Right hindlimb (tissue), 1 donor: Measurements from ENCODE around the gene CD99L2.
A peak's percentile ranks its signal among the peaks of the same experiment; 100 is the strongest.
"Not testable (repeated sequence)": the region's sequence is repeated elsewhere in the genome, so short reads cannot be mapped to it uniquely, and the experiment has no call there.

Experiments used
- DNase-seq: peaks from one replicate; pipeline ENCODE4 v3.0.0-alpha.2; 2018

CD99L2 gene

DNA sequence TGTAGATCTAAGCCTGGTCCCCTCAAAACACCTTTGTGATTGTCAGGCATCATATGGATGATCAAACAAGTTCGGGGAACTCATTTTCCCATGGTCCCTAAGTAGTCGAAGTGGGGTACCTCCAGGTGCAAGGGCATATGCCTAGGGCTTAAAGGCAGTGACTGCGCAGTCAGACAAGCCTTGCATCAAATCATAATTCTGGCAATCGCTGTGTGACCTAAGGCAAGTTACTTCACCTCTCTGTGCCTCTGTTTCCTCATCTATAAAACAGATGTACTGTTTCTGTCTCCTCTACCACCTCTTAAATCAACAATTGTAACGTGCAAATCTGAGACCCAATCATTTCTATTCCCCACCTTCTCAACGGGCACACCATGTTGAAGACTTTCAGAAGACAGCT, 1.8 kb downstream of the CD99L2 start:
- no peak for DNase-seq

GRCh38 chrX:150893936-150894335, 4.5 kb downstream of the CD99L2 start:
- DNase-seq = no peak

DNA sequence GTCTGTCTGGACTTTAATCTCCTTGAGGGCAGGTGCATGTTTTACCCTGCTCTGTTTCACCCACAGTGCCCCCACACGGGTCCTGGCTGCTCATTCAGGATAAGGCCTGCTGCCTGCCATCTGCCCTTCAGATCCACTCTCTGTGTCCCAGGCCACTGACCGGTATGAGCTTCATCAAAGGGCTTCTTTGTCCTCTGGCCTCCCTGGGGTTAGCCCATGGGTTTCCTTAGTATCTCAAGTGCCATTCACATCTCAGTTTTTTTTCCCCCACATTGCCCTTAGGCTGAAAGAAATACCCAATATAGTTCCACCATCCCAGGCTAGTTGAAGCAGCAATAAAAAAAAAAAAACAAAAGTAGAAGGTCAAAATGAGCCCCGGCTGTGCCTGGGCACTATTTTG, 9.3 kb downstream of the CD99L2 start:
- DNase-seq = no peak

- DNase-seq = no peak
These were observed 10.5 kb downstream of the CD99L2 start for GRCh38 chrX:150887906-150888465.

GRCh38 chrX:150887268-150887667, 11.2 kb downstream of the CD99L2 start:
- DNase-seq = not testable (repeated sequence)

- no peak for DNase-seq
These were observed 12.1 kb downstream of the CD99L2 start for GRCh38 chrX:150886381-150886780.

DNA sequence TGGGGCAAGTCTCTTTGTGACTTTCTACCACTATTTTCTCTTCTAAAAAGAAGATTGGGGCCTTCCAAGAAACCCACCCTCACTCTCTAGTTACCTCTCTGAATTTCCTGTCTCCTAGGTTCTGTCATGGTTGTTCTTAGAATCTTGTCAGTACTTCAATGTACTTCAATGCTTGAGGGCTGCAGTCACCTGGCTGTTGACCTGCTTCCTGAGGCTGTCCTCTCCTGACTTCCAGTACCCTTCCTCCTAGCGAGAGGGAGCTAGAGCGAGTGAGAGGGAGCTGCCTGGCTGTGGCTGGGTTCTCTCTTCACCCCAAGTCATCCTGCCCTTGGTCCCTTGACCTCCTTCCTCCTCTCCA, 17.7 kb downstream of the CD99L2 start:
- DNase-seq = no peak

DNA sequence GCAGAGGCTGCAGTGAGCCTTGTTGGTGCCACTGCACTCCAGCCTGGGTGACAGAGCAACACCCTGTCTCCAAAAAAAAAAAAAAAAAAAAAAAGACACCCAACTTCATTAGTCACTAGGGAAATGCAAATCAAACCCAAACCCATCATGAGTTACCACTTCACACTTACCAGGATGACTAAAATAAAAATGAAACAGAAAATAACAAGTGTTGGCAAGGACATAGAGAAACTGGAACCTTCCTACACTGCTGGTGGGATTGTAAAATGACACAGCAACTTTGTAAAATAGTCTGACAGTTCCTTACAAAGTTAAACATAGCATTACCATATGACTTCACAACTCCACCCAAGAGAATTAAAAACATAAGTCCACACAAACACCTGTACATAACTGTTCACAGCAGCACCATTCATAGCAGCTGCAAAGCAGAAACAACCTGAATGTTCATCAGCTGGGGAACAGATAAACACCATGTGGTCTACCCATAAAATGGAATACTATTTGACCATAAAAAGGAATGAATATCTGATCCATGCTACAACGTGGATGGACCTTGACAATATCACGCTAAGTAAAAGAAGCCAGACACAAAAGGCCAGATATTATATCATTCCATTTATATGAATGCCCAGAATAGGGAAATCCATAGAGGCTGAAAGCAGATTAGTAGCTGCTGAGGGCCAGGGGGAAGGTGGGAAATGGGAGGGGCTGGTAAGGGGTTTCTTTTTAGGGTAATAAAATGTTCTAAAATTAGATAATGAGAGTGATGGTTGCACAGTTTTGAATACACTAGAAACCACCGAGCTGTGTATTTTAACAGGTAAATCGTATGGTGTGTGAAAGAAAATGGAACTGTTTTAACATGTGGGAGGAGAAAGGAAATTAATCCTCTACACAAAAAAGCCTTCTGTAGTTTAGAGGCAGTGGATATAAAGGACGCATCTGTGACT, 18.3 kb downstream of the CD99L2 start:
- DNase-seq = no peak

DNA sequence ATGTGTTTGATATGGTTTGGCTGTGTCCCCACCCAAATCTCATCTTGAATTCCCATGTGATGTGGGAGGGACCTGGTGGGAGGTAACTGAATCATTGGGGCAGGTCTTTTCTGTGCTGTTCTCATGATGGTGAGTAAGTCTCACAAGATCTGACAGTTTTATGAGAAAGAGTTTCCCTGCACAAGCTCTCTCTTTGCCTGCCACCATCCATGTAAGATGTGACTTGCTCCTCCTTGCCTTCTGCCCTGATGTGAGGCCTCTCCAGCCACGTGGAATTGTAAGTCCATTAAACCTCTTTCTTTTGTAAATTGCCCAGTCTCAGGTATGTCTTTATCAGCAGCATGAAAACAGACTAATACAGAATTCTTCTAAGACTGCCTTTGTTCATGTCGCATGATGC, 22.8 kb downstream of the CD99L2 start:
- DNase-seq = not testable (repeated sequence)

DNA sequence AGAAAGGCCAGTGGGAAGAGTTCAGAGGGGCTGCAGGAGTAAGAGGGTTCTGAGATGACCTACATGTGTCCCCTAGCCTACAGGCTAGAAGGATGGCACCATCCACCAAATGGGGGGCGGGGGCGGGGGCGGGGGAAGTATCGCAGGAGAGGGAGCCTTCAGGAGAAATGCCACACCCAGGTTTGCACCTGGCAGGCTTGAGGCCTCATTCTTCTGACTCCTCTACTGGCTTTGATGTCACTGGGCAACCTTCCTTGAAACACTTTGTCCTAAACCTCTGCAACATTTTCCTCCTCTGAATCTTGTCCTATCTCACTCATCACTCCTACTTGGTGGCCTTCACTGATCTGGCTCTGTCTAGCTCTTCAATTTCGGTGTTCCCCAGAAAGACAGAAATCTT, 24.0 kb downstream of the CD99L2 start:
- no peak for DNase-seq

DNA sequence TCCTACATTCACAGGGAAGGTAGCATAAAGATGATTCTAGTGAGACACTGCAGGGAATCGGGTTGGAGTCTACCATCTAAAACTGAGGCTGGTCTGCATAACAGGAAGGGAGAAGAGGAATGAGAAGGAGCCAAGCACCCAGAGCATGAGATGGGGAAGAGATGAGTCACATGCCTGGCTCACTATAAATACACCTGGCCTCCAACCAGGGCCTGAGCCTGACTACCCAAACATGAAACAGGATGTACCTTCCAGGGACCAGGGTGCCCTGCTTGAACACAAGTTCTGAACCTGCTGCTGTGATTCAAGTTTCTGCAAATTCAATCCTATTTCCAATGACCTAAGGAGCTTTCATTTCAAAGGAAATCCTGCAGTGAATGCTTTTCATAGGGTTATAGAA, 24.9 kb downstream of the CD99L2 start:
- no peak for DNase-seq

DNA sequence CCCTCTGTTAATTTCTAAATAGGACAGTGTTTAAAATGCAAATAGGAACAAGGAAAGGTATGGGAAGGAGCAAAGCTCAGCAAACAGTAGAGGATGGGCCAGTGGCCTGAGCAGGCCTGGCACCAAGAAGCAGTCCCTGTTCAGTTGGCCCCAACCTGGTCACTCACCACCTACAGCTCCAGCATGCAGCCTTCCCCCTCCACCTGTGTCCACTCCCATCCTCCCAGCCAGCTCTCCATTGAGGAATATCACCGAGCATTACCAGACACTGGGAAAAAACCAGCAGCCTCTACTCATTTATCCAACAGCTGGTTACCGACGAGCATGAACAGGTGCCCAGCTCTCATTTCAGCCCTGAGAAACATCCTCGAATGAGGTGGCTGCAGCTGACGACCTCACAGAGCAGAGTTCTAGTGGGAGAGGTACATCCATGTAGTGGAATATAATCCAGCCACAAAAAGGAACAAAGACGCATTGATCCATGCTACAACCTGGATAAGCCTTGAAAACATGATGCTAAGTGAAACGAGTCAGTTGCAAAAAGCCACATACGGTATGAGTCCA, 25.6 kb downstream of the CD99L2 start:
- DNase-seq = peak; percentile 30

DNA sequence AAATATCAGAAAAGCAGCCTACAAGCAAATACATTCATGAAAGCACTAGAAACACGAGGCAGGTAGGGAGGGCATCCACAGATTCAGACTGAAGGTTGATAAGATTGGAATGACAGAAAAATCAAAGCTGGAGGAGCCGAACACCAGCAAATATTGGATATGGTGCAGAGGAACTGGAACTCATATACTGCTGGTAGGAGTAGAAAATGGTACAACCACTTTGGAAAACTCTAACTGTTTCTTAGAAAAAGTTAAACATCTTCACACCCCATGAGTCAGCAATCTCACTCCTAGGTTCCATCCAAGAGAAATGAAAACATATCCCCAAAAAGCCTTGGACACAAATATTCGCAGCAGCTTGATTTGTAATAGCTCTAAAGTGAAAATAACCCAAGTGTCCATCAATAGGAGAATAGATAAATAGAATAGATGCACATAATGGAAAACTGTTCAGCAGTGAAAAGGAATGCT, 27.1 kb downstream of the CD99L2 start:
- no peak for DNase-seq

DNA sequence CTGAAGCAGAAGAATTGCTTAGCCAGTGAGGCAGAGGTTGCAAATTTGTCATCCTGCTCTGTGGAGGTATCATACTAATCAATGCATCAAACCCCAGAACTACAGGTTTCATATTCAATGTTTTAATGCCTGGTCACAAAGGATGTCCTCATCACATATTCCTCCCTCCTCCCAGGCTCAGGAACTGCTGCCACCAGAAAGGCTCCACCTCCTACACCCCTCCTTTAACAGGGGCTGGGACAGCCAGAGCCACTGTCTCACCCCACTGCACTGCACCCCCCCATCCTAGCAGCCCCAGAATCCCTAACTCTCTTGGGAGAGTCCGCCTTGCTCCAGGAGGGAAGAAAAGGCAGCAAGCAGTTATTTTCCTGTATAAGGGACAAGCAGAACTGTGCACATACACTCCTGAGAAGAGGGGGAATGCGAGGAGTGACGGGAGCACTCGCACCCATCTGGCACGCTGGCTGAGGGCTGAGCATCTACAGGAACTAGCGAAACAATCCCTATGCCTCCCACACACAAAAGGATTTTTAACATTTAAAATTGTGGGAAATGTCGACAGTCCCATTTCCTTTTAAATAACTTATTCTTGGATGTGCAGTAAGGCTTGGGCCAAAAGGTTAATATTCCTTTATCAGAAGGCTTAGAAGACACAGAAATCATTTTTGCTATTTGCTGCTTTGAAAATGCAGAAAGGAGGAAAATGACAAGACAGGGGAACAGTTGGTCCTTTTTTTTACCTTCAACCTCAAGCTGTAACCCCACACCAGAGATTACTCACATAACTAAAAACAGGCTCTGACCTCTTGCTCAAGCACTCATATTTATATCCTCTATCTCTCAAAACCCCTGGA, 27.8 kb downstream of the CD99L2 start:
- DNase-seq = no peak

- DNase-seq = no peak
These were observed 28.4 kb downstream of the CD99L2 start for GRCh38 chrX:150870029-150870428.

GRCh38 chrX:150869450-150869849, 29.0 kb downstream of the CD99L2 start:
- no peak for DNase-seq

DNA sequence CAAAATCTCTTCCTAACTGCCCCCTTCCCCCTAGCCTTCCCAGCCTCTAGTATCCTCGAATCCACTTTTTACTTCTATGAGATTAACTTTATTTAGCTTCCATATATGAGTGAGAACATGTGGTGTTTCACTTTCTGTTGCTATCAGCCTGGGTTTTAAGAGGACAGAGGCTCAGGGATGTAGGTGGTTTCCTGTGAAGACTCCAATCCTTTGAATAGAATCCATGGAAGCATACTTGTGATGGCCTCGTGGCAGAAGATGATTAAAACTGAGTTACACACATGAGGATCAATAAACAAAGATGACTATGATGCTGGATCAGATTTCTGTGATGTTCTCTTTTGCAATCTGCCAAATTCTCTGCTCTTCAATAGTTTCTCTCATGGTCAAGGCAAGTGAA, 29.8 kb downstream of the CD99L2 start:
- no peak for DNase-seq

DNA sequence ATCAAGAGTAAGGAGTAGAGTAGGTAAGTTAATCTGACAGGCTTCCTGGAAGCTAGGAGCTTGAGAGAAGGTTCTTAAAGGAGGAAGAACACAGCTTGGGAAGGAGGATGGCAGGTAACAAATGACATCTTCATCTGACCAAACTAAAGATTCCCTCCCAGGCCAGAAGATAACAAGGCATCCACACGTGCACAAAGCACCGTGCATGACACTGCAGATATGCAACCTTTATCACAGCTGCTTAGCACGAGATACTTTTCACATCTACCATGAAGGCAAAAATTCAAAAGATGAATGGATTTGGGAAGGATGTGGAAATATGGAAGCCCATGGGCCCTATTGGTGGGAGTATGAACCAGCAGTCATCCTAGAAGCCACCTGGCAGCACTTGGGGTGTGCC, 34.3 kb downstream of the CD99L2 start:
- no peak for DNase-seq

- no peak for DNase-seq
These were observed 35.3 kb downstream of the CD99L2 start for GRCh38 chrX:150863191-150863590.

GRCh38 chrX:150857453-150857852, 41.0 kb downstream of the CD99L2 start:
- no peak for DNase-seq

GRCh38 chrX:150856785-150857184, 41.7 kb downstream of the CD99L2 start:
- no peak for DNase-seq

- no peak for DNase-seq
These were observed 42.4 kb downstream of the CD99L2 start for GRCh38 chrX:150856101-150856500.

DNA sequence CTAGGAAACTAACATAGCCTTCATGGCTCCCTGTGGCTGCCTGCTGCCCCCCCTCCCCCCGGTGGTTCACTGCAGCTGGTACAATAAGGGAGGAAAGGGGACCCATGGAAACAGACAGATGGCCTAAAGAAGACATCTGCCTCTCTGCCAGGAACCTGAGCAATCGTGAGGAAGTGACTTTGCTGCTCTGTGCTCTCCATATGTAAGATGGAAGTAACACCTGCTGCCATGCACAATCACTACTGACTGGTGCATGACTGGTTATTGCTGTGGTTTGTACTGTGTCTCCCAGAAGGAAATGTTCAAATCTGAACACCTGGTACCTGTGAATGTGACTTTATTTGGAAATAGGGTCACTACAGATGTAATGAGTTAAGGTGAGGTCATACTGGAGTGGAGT, 43.6 kb downstream of the CD99L2 start:
- DNase-seq = no peak
